ENCODE data around the gene RBMS1. TPM values are rescaled to one million over a fixed set of nuclear protein-coding genes. Genes with fewer than 3 reads are reported as not detected.

Gene RBMS1
- total RNA-seq, 3 donors from 2014 or later: 9.7 to 58.3 (median 21.6) TPM

DNA sequence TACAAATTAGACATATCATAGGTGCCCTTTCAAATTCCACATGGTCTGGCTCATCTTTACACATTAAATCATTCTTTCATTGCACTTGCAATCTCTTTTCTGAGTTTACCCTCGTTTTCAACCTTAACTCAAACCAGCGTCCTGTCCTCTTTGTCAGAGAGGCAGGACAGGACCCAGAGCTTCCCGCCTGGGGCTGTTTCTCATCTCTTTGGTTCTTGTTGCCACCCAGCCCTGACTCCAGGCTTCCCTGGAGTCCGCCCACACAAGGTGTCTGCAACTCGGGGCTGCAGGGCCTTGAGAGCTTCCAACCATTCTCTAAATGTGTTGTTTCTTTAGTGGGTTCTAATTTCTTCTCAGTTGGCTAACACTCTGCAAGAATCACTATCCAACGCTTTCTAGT, 24.4 kb downstream of the RBMS1 start:
- H3K4me1 ChIP-seq (ENCODE audit: low read depth): peaks cover 7% of the 10 kb centered on the region
- no peaks in the 10 kb centered on the region for H3K36me3 ChIP-seq (ENCODE audit: low read depth)
- no peak for DNase-seq
- no peak for ATAC-seq
- TF ChIP-seq, protein P1, sequence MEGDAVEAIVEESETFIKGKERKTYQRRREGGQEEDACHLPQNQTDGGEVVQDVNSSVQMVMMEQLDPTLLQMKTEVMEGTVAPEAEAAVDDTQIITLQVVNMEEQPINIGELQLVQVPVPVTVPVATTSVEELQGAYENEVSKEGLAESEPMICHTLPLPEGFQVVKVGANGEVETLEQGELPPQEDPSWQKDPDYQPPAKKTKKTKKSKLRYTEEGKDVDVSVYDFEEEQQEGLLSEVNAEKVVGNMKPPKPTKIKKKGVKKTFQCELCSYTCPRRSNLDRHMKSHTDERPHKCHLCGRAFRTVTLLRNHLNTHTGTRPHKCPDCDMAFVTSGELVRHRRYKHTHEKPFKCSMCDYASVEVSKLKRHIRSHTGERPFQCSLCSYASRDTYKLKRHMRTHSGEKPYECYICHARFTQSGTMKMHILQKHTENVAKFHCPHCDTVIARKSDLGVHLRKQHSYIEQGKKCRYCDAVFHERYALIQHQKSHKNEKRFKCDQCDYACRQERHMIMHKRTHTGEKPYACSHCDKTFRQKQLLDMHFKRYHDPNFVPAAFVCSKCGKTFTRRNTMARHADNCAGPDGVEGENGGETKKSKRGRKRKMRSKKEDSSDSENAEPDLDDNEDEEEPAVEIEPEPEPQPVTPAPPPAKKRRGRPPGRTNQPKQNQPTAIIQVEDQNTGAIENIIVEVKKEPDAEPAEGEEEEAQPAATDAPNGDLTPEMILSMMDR (IDR thresholded peaks at IDR 0.05): no peak
- no peak overlapping the region for H3K4me3 ChIP-seq
- intact Hi-C loops (cut with DNase I, micrococcal nuclease): no loop called here
- H3K9me3 ChIP-seq: no peaks in the 10 kb centered on the region

DNA sequence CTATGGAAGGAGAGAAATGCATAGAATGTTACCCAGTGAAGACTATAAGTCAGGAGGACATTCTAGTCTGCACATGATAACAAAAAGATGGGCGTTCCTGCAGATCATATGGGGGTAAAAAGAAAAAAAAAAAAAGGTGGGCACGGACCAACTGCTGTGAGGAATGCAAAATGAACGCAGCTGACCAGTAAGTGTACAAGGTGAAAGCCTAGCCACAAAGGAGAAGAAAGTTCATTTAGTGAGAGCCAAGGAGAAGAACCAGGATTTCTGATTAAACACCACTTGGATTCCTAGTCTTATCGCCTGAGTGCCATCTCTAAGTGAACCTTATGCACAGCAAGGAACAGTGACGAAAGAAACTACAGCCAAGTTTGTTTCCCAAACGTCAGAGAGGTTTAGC, 26.5 kb downstream of the RBMS1 start:
- no peaks in the 10 kb centered on the region for H3K4me1 ChIP-seq (ENCODE audit: low read depth)
- H3K9me3 ChIP-seq: no peaks in the 10 kb centered on the region
- TF ChIP-seq, protein P1 (IDR thresholded peaks at IDR 0.05): no peak
- ATAC-seq: no peak
- no peaks in the 10 kb centered on the region for H3K36me3 ChIP-seq (ENCODE audit: low read depth)
- intact Hi-C loops (cut with DNase I, micrococcal nuclease): no loop called here
- no peak overlapping the region for H3K4me3 ChIP-seq
- DNase-seq: no peak

DNA sequence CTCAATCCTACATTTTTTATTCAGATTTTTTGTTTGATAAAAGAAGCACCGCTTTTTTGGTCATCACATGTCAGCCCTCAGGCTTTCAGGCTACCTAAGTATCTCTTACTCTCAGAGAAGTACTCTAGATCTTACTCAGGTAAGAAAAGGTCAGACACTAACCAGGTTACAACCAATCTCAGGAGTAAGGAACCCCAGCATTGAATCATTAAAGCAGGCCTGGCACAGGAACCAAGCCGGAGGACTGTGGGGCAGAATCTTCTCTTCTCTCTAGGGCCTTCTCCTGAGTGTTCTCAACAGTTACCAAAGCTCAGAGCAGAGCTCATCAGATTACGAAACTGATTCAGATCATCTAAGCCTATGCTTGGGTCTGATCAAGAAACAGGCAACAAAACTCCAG, 28.2 kb downstream of the RBMS1 start:
- intact Hi-C loops (cut with DNase I, micrococcal nuclease): no loop called here
- TF ChIP-seq, protein P1 (IDR thresholded peaks at IDR 0.05): no peak
- ATAC-seq (no peak), DNase-seq (no peak)
- Histone ChIP-seq H3K4me1 (ENCODE audit: low read depth) (no peaks in the 10 kb centered on the region), H3K4me3 (no peak overlapping the region), H3K9me3 (no peaks in the 10 kb centered on the region), H3K36me3 (ENCODE audit: low read depth) (no peaks in the 10 kb centered on the region)

- Histone ChIP-seq H3K4me1 (ENCODE audit: low read depth) (no peaks in the 10 kb centered on the region), H3K36me3 (ENCODE audit: low read depth) (no peaks in the 10 kb centered on the region), H3K9me3 (no peaks in the 10 kb centered on the region), H3K4me3 (no peak overlapping the region)
- TF ChIP-seq, protein P1 (IDR thresholded peaks at IDR 0.05): no peak
- no peak for DNase-seq
- ATAC-seq: no peak
- intact Hi-C loops (cut with DNase I, micrococcal nuclease): no loop called here
Observed at GRCh38 chr2:160465002-160465401, 28.6 kb downstream of the RBMS1 start.

DNA sequence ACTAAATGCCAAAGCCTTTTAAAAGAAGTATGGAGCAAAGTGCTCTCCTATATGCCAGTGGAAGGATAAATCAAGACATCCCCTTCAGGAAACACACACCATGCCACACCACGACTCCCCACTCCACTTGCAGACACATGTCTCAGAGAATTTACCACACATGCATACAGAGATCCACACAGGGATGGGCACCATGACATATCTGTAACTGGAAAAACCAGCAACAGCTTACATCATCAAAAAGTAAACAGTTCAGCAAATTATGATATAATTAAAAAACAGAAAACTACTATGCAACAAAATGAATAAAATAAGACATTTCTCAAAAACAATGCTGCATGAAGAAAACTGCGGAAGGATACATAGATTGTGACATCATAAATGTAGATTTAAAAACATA, 29.6 kb downstream of the RBMS1 start:
- no peaks in the 10 kb centered on the region for H3K4me1 ChIP-seq (ENCODE audit: low read depth)
- intact Hi-C loops (cut with DNase I, micrococcal nuclease): no loop called here
- ATAC-seq: no peak
- no peaks in the 10 kb centered on the region for H3K9me3 ChIP-seq
- H3K36me3 ChIP-seq (ENCODE audit: low read depth): no peaks in the 10 kb centered on the region
- H3K4me3 ChIP-seq: no peak overlapping the region
- TF ChIP-seq, protein P1 (IDR thresholded peaks at IDR 0.05): no peak
- no peak for DNase-seq

GRCh38 chr2:160463245-160463644, 30.4 kb downstream of the RBMS1 start:
- TF ChIP-seq, protein P1 (IDR thresholded peaks at IDR 0.05): no peak
- DNase-seq (no peak), ATAC-seq (no peak)
- H3K9me3 ChIP-seq: no peaks in the 10 kb centered on the region
- no peaks in the 10 kb centered on the region for H3K36me3 ChIP-seq (ENCODE audit: low read depth)
- intact Hi-C loops (cut with DNase I, micrococcal nuclease): no loop called here
- H3K4me3 ChIP-seq: no peak overlapping the region
- no peaks in the 10 kb centered on the region for H3K4me1 ChIP-seq (ENCODE audit: low read depth)

Data from mucosa of descending colon (tissue), 3 donors.